IgD-negative memory B cell (primary cell): ENCODE data around the gene ATIC. TPM values are rescaled to one million over a fixed set of nuclear protein-coding genes. Genes with fewer than 3 reads are reported as not detected.

ENCODE experiments used
- H3K27ac Mint-ChIP-seq, 3 donors: one replicate each; pipeline ENCODE4 v1.8.0; 2020 to 2022; ENCODE audit warnings: mild to moderate bottlenecking in 3 of 3, mixed read lengths in 3 of 3, moderate library complexity in 1 of 3
- H3K27me3 Mint-ChIP-seq: one replicate; pipeline ENCODE4 v1.8.0; 2021; ENCODE audit warnings: mixed read lengths
- H3K36me3 Mint-ChIP-seq: one replicate; pipeline ENCODE4 v1.8.0; 2020; ENCODE audit warnings: mild to moderate bottlenecking, mixed read lengths
- H3K4me1 Mint-ChIP-seq, 3 donors: one replicate each; pipeline ENCODE4 v1.8.0; 2020 to 2022; ENCODE audit warnings: mixed read lengths in 3 of 3, mild to moderate bottlenecking in 1 of 3
- H3K4me3 Mint-ChIP-seq, 4 donors: one replicate each; pipeline ENCODE4 v1.8.0; 2020 to 2022; ENCODE audit warnings: mild to moderate bottlenecking in 4 of 4, mixed read lengths in 4 of 4, moderate library complexity in 3 of 4
- H3K9me3 Mint-ChIP-seq, 3 donors: one replicate each; pipeline ENCODE4 v1.8.0; 2020 to 2021; ENCODE audit warnings: mixed read lengths in 3 of 3, mild to moderate bottlenecking in 1 of 3
- polyA plus RNA-seq: library from polyadenylated mRNA; unstranded; fragments of 300-500 nt; fragmentation: Illumina TruSeq; gene quantifications from one replicate; pipeline ENCODE4 v1.2.3, GENCODE V29; 2021

The ATIC gene
- polyA plus RNA-seq, 1 donor from 2014 or later, result 137 TPM

DNA sequence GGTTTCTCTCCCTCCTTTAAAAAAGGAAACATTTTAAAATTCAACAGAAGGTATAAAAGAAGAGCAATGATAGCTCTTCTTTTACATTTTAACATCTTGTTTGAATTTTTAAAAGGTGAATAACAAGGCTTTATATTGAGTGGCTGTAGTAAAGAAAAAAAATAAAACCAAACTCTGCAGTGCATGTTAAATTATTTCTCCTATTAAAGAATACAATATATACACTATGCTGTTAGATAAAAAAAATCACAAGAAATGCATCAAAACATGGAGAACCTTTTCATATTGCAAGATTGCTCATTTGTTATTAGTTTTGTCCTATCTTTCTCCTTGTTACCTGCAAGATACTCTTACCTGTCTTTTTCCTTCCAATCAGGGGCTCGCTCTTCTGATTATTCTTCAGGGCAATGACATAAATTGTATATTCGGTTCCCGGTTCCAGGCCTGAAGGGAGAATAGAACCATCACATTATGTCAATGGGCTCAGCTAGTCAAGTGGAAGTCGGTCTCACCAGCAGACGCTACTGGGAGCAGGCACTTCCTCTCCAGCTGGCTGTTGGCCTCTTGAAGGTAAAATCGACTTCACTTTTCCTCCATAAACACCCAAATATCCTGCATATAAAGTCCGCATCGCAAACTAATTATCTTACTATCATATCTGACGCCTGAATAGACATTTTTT lies 61.2 kb downstream of the ATIC start:
- Mint-ChIP-seq H3K27me3 (no peaks in the 10 kb centered on the region), H3K4me1 (no peaks in the 10 kb centered on the region), H3K27ac (no peak overlapping the region), H3K9me3 (peaks cover 0 to 3% (median 2%) of the 10 kb centered on the region in 3 donors), H3K36me3 (peaks cover 27% of the 10 kb centered on the region), H3K4me3 (peak overlapping the region in 1 of 4 donors; percentile 20)

DNA sequence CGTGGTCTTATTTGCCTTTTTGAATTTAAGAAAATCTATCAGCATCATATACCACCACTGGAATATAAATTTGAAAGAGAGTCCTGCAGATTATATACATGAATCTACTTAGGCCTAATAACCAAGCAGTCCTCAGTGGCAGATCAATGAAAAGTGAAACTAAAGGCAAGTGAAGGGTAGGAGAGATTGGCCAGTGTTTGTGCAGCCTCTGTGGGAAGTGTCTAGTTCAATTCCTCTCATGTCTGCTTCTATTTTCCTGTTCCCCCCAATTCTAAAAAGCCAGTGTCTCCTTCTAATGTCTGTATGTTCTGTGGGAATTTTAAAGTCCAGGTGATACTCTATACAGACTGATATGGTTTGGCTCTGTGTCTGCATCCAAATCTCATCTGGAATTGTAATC lies 62.1 kb downstream of the ATIC start:
- Mint-ChIP-seq H3K4me1 (no peaks in the 10 kb centered on the region), H3K9me3 (peaks cover 0 to 3% (median 2%) of the 10 kb centered on the region in 3 donors)

GRCh38 chr2:215374642-215375466 lies 63.0 kb downstream of the ATIC start:
- no peak overlapping the region for H3K4me3 Mint-ChIP-seq
- H3K4me1 Mint-ChIP-seq, result no peaks in the 10 kb centered on the region
- peaks cover 0 to 3% (median 2%) of the 10 kb centered on the region in 3 donors for H3K9me3 Mint-ChIP-seq
- H3K27ac Mint-ChIP-seq, result no peak overlapping the region
- no peaks in the 10 kb centered on the region for H3K27me3 Mint-ChIP-seq
- H3K36me3 Mint-ChIP-seq, result peaks cover 20% of the 10 kb centered on the region

More for the DNA sequence above, 62.1 kb downstream of the ATIC start:
- H3K27me3 Mint-ChIP-seq, result no peaks in the 10 kb centered on the region
- no peak overlapping the region for H3K4me3 Mint-ChIP-seq
- peaks cover 28% of the 10 kb centered on the region for H3K36me3 Mint-ChIP-seq
- no peak overlapping the region for H3K27ac Mint-ChIP-seq

DNA sequence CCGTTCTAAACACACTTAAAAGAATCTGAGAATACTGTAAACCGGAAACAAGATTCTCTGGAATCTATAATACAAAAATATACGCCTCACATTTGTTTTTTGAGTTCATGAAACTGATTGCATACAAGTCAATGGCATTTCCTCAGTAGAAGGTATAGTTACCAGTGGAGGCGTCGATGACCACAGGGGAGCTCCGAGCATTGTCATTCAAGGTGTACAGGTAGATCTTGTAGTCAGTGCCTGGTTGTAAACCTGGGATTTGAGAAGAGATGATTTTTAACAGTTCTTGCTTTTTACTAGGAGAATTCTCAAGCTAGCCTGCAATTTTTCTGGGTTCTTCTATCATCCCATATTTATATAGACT lies 63.6 kb downstream of the ATIC start:
- peaks cover 0 to 3% (median 2%) of the 10 kb centered on the region in 3 donors for H3K9me3 Mint-ChIP-seq
- no peaks in the 10 kb centered on the region for H3K4me1 Mint-ChIP-seq
- no peak overlapping the region for H3K27ac Mint-ChIP-seq
- H3K36me3 Mint-ChIP-seq, result peaks cover 18% of the 10 kb centered on the region
- no peak overlapping the region for H3K4me3 Mint-ChIP-seq
- no peaks in the 10 kb centered on the region for H3K27me3 Mint-ChIP-seq

DNA sequence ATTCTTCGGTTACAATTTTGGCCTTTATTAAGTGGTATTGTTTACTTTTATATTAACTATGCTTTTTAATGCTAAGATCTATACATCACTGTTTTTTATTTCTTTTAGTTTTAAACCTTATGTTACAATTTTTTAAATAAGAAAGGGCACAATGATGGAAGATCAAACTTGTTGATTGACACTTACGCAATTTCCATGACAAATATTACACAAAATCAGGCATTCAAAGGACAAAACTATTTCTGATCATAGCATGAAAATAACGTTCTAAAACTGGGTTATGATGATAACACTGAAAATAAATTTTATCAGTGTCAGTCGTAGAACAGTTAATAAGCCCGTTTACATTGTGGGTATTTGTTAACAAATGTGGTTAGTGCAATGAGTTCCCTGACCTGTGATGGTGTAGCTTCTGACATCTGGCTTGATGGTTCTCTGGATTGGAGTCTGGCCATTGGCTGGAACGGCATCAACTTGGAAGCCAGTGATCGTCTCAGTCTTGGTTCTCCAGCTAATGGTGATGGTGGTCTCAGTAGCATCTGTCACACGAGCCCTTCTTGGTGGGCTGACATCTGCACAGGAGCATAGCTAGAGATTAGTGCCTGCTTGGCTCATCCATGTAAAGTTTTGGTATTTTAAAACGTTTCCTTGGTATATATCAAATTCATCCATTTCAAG lies 64.4 kb downstream of the ATIC start:
- Mint-ChIP-seq H3K27ac (no peak overlapping the region), H3K4me3 (no peak overlapping the region), H3K36me3 (peaks cover 18% of the 10 kb centered on the region), H3K9me3 (peaks cover 0 to 3% (median 2%) of the 10 kb centered on the region in 3 donors), H3K27me3 (no peaks in the 10 kb centered on the region), H3K4me1 (no peaks in the 10 kb centered on the region)

DNA sequence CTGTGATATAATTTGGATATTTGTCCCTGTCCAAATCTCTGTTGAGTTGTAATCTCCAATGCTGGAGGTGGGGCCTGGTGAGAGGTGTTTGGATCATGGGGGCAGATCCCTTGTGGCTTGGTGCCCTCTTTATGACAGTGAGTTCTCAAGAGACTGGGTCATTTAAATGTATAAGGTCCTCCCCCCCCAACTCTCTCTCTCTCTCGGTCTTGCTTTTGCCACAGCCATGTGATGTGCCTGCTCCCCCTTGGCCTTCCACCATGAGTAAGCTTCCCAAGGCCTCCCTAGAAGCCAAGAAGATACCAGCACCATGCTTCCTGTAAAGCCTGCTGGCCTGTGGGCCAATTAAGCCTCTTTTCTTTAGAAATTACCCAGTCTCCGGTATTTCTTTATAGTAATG lies 65.4 kb downstream of the ATIC start:
- H3K27ac Mint-ChIP-seq, result no peak overlapping the region
- no peak overlapping the region for H3K4me3 Mint-ChIP-seq
- peaks cover 0 to 3% (median 2%) of the 10 kb centered on the region in 3 donors for H3K9me3 Mint-ChIP-seq
- H3K27me3 Mint-ChIP-seq, result no peaks in the 10 kb centered on the region
- H3K36me3 Mint-ChIP-seq, result peaks cover 18% of the 10 kb centered on the region
- no peaks in the 10 kb centered on the region for H3K4me1 Mint-ChIP-seq

- Mint-ChIP-seq H3K4me3 (no peak overlapping the region), H3K36me3 (peaks cover 17% of the 10 kb centered on the region), H3K27me3 (no peaks in the 10 kb centered on the region), H3K27ac (no peak overlapping the region), H3K4me1 (no peaks in the 10 kb centered on the region), H3K9me3 (peaks cover 0 to 3% (median 2%) of the 10 kb centered on the region in 3 donors)
Measured at GRCh38 chr2:215378045-215378444, 66.2 kb downstream of the ATIC start.

GRCh38 chr2:215379039-215379438 lies 67.2 kb downstream of the ATIC start:
- no peaks in the 10 kb centered on the region for H3K27me3 Mint-ChIP-seq
- no peak overlapping the region for H3K27ac Mint-ChIP-seq
- peaks cover 11% of the 10 kb centered on the region for H3K36me3 Mint-ChIP-seq
- peaks cover 0 to 3% (median 2%) of the 10 kb centered on the region in 3 donors for H3K9me3 Mint-ChIP-seq
- H3K4me3 Mint-ChIP-seq, result no peak overlapping the region
- H3K4me1 Mint-ChIP-seq, result no peaks in the 10 kb centered on the region

DNA sequence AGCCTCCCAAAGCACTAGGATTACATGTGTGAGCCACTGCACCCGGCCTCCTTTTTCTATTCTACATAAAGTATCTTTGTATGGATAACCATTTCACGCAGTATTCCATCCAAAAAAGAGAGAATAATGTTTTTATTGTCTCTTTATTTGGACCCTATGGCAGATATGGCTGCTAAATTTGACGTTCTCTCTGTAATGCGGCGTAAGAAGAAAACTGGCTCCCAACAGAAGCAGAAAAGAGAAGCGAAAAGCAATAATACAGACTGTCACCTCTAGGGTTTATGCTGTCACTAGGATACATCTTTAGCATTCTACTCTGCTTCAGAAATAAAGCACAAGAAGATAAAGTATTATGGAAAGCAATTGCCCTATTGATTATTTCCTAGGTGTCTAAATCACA lies 68.1 kb downstream of the ATIC start:
- Mint-ChIP-seq H3K27ac (no peak overlapping the region), H3K9me3 (peaks cover 0 to 2% (median 0%) of the 10 kb centered on the region in 3 donors), H3K27me3 (no peaks in the 10 kb centered on the region), H3K4me3 (no peak overlapping the region), H3K36me3 (peaks cover 3% of the 10 kb centered on the region), H3K4me1 (no peaks in the 10 kb centered on the region)

GRCh38 chr2:215380699-215381098 lies 68.8 kb downstream of the ATIC start:
- Mint-ChIP-seq H3K4me1 (no peaks in the 10 kb centered on the region), H3K27me3 (no peaks in the 10 kb centered on the region), H3K36me3 (peaks cover 3% of the 10 kb centered on the region), H3K27ac (no peak overlapping the region), H3K9me3 (peaks cover 0 to 2% (median 0%) of the 10 kb centered on the region in 3 donors), H3K4me3 (no peak overlapping the region)

DNA sequence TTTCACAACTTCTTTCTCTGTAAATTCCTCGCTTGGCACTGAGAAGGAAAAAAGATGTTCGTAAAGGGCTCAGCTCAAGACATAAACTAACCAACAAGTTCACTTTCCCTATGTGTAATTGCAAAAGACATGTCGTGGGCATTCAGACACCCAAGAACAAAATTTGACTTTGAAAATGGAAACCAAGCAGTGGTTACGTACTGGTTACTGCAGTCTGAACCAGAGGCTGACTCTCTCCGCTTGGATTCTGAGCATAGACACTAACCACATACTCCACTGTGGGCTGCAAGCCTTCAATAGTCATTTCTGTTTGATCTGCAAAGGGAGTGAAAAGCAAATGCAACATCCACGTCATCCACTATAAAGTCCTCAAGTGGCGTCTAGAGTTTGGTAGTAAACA lies 70.2 kb downstream of the ATIC start:
- Mint-ChIP-seq H3K27me3 (no peaks in the 10 kb centered on the region), H3K9me3 (no peaks in the 10 kb centered on the region), H3K27ac (no peak overlapping the region), H3K36me3 (peaks cover 6% of the 10 kb centered on the region), H3K4me1 (no peaks in the 10 kb centered on the region), H3K4me3 (no peak overlapping the region)

- Mint-ChIP-seq H3K9me3 (no peaks in the 10 kb centered on the region), H3K36me3 (peaks cover 6% of the 10 kb centered on the region), H3K4me1 (no peaks in the 10 kb centered on the region), H3K4me3 (no peak overlapping the region), H3K27ac (no peak overlapping the region), H3K27me3 (no peaks in the 10 kb centered on the region)
Measured at GRCh38 chr2:215382480-215382879, 70.6 kb downstream of the ATIC start.

GRCh38 chr2:215383652-215384279 lies 71.9 kb downstream of the ATIC start:
- no peaks in the 10 kb centered on the region for H3K9me3 Mint-ChIP-seq
- H3K4me1 Mint-ChIP-seq, result no peaks in the 10 kb centered on the region
- no peaks in the 10 kb centered on the region for H3K27me3 Mint-ChIP-seq
- no peak overlapping the region for H3K27ac Mint-ChIP-seq
- no peak overlapping the region for H3K4me3 Mint-ChIP-seq
- H3K36me3 Mint-ChIP-seq, result peaks cover 3% of the 10 kb centered on the region

DNA sequence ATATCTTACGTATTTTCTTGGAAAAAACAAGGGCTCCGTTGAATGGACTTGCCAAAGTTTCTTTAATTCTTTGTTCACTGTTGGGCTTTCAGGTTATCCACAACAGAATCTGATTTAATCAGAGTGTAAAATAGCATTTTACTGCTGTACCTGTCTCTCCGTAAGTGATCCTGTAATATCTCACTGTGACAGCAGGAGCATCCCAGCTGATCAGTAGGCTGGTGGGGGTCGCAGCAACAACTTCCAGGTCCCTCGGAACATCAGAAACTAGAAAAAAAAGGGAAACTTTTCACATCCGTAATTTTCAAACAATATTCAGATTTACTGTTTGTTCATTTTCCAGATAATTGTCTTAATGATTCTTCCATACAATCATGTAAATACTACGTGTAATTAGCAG lies 72.9 kb downstream of the ATIC start:
- no peak overlapping the region for H3K4me3 Mint-ChIP-seq
- H3K27ac Mint-ChIP-seq, result no peak overlapping the region
- peaks cover 3% of the 10 kb centered on the region for H3K36me3 Mint-ChIP-seq
- no peaks in the 10 kb centered on the region for H3K27me3 Mint-ChIP-seq
- H3K9me3 Mint-ChIP-seq, result no peaks in the 10 kb centered on the region
- no peaks in the 10 kb centered on the region for H3K4me1 Mint-ChIP-seq

- peaks cover 0 to 10% (median 2%) of the 10 kb centered on the region in 3 donors for H3K4me1 Mint-ChIP-seq
- no peaks in the 10 kb centered on the region for H3K27me3 Mint-ChIP-seq
- no peak overlapping the region for H3K27ac Mint-ChIP-seq
Measured at GRCh38 chr2:215386566-215386965, 74.7 kb downstream of the ATIC start.

More at GRCh38 chr2:215386566-215386965, 74.7 kb downstream of the ATIC start:
- Mint-ChIP-seq H3K36me3 (peaks cover 3% of the 10 kb centered on the region), H3K9me3 (no peaks in the 10 kb centered on the region), H3K4me3 (no peak overlapping the region)
